ENCODE data around the gene SHISA9.

- TF ChIP-seq CTCF (IDR thresholded peaks at IDR 0.05) (no peak), POLR2A (IDR thresholded peaks at IDR 0.05) (no peak)
These were observed 242.2 kb downstream of the SHISA9 start for GRCh38 chr16:13143551-13143950.
